HFF-Myc (cell line): ENCODE results near the gene TMEM62.
"Not testable (repeated sequence)": the region's sequence is repeated elsewhere in the genome, so short reads cannot be mapped to it uniquely, and the experiment has no call there.

Experiments
- DNase-seq: peaks from one replicate; pipeline ENCODE4 v3.0.0-alpha.2; 2011; ENCODE audit warnings: low read depth; ENCODE audit errors: extremely low read depth
- H3K4me3 ChIP-seq: replicated peaks from 2 replicates; pipeline ENCODE4 v1.5.1; 2011; ENCODE audit warnings: low read depth, mild to moderate bottlenecking, control low read depth, low read length
- CTCF ChIP-seq: IDR thresholded peaks from 2 replicates; pipeline ENCODE4 v1.5.1; 2012; ENCODE audit warnings: mild to moderate bottlenecking, low read depth, low read length, control low read depth; ENCODE audit errors: missing control alignments

TMEM62 gene

DNA sequence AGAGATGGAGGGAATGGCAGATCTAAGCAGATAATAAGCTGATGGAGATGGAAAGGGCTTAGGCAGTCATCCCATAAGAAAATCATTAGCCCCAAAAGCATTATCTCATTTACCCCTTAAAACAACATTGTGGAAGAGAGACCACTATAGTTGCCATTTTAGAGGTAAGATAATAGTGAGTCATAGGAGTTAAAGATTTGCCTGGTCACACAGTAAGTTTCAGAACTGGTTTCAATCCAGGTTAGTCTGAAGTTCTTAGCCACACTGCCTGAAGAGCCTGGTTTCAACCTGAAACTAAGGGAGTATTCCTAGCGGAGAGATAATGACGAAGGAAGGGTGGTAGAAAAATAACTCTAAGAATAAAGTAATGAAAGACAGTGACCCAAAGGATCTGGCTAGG lies 14.6 kb upstream of the TMEM62 start:
- no peak for TF ChIP-seq CTCF
- DNase-seq: no peak
- no peak overlapping the region for H3K4me3 ChIP-seq

DNA sequence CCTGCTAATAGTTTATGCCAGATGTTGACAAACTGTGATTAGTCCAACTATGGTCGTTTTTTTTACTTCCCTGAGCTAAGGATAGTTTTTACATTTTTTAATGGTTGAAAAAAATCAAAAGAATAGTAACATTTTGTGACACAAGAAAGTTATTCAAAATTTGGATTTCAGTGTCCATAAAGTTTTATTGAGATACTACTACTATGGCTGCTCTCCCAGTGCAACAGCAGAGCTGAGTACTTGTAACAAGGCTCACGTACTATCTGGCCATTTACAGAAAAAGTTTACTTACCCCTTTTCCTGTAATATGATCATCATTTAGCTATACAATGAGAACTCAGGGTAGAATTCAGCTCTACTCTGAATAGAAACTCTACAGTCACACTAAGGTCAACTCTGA lies 11.5 kb upstream of the TMEM62 start:
- no peak overlapping the region for H3K4me3 ChIP-seq
- DNase-seq: no peak
- no peak for TF ChIP-seq CTCF

GRCh38 chr15:43125100-43125661 lies 8.2 kb upstream of the TMEM62 start:
- no peak for DNase-seq
- H3K4me3 ChIP-seq: no peak overlapping the region
- no peak for TF ChIP-seq CTCF

DNA sequence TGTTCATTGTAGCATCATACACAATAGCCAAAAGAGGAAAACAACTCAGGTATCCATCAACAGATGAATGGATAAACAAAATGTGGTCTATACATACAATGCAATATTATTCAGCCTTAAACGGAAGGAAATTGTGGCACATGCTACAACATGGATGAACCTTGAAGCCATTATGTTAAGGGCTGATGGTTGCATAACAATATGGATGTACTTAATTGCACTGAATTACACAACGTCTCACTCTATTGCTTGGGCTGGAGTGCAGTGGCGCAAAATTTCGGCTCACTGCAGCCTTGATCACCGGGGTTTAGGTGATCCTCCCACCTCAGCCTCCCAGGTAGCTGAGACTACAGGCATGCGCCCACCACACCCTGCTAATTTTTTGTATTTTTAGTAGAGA lies 7.0 kb upstream of the TMEM62 start:
- no peak for DNase-seq
- no peak overlapping the region for H3K4me3 ChIP-seq
- no peak for TF ChIP-seq CTCF

DNA sequence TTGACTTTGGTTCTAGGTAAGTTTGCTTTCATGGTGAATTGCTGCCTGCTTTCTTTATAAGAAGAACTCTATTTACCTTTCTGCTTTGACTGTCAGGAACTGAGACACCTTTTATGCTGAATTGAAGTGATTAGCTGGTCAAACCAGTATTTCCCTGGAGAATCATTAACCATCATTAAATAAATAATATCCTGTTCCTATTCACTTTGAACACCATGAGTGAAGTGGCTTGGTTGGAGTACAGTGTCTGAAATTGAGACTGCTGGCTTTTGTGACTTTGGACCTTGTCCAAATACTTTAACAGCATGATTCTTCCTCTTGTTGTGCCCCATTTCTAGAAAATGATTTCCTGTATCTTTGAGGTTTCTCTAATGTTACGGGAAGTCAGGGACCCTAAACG lies 5.6 kb upstream of the TMEM62 start:
- TF ChIP-seq CTCF: no peak
- no peak for DNase-seq
- no peak overlapping the region for H3K4me3 ChIP-seq

GRCh38 chr15:43128174-43128979 lies 5.0 kb upstream of the TMEM62 start:
- H3K4me3 ChIP-seq, DNase-seq: not testable (repeated sequence)

DNA sequence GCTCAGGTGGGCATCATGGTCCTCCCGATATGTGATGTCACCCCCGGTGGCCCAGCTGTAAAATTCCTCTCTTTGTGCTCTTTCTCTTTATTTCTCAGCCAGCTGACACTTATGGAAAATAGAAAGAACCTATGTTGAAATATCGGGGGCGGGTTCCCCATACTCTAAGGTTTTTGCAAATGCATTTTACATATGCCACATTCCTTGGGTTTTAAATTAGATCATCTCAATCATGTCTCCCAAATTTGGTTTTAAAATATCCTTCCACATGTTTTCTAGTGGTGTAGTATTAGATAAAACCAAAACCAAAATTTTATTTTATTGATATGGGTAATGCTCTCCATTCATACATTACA lies 4.4 kb upstream of the TMEM62 start:
- H3K4me3 ChIP-seq: no peak overlapping the region
- DNase-seq: no peak
- TF ChIP-seq CTCF: no peak
